Caki2 (cell line): ENCODE data around the gene CDCP1. TPM values are rescaled to one million over a fixed set of nuclear protein-coding genes. Genes with fewer than 3 reads are reported as not detected.
"Not testable (repeated sequence)": the region's sequence is repeated elsewhere in the genome, so short reads cannot be mapped to it uniquely, and the experiment has no call there.

Experiments used
- DNase-seq: peaks from one replicate; pipeline ENCODE4 v3.0.0-alpha.2; 2015; ENCODE audit warnings: low read depth
- in situ Hi-C: cut with HindIII; loops from 2 replicates; pipeline ENCODE4 v1.10.0; 2016; ENCODE audit warnings: low sequenced_read_pairs, low pct_unique_long_range_greater_than_20kb, mixed read lengths
- total RNA-seq: library from RNA; depleted of rRNA; stranded (reverse); fragments of >200 nt; shearing (Covaris generic); gene quantifications from 2 replicates; pipeline ENCODE4 v1.2.3, GENCODE V29; 2014; ENCODE audit warnings: low replicate concordance

Gene CDCP1
- total RNA-seq, 1 experiment from 2014 or later, result 11.4 TPM

GRCh38 chr3:45078910-45079522 lies 67.2 kb downstream of the CDCP1 start:
- DNase-seq, result no peak
- in situ Hi-C loops, result no loop called here

- DNase-seq, in situ Hi-C loops: not testable (repeated sequence)
Measured at GRCh38 chr3:45078256-45078655, 67.9 kb downstream of the CDCP1 start.

GRCh38 chr3:45075821-45076625 lies 70.2 kb downstream of the CDCP1 start:
- in situ Hi-C loops, result no loop called here

GRCh38 chr3:45071075-45071474 lies 75.1 kb downstream of the CDCP1 start:
- DNase-seq, result no peak
- in situ Hi-C loops, result no loop called here

More at GRCh38 chr3:45075821-45076625, 70.2 kb downstream of the CDCP1 start:
- DNase-seq, result no peak

GRCh38 chr3:45067941-45068340 lies 78.2 kb downstream of the CDCP1 start:
- DNase-seq, result no peak
- in situ Hi-C loops, result no loop called here

- in situ Hi-C loops, result no loop called here
- no peak for DNase-seq
Measured at GRCh38 chr3:45067486-45067885, 78.7 kb downstream of the CDCP1 start.

GRCh38 chr3:45066109-45066801 lies 79.9 kb downstream of the CDCP1 start:
- in situ Hi-C loops, result no loop called here
- DNase-seq, result no peak

- DNase-seq, result no peak
- in situ Hi-C loops, result no loop called here
Measured at GRCh38 chr3:45065373-45065720, 80.8 kb downstream of the CDCP1 start.

GRCh38 chr3:45064512-45065372 lies 81.4 kb downstream of the CDCP1 start:
- in situ Hi-C loops, result no loop called here
- DNase-seq, result no peak

GRCh38 chr3:45062697-45063070 lies 83.5 kb downstream of the CDCP1 start:
- no peak for DNase-seq
- in situ Hi-C loops, result no loop called here

GRCh38 chr3:45060165-45060892 lies 85.8 kb downstream of the CDCP1 start:
- in situ Hi-C loops, result no loop called here
- no peak for DNase-seq

- in situ Hi-C loops, result no loop called here
- no peak for DNase-seq
Measured at GRCh38 chr3:45059132-45059531, 87.0 kb downstream of the CDCP1 start.

GRCh38 chr3:45057557-45057956 lies 88.6 kb downstream of the CDCP1 start:
- DNase-seq, result no peak
- in situ Hi-C loops, result no loop called here

GRCh38 chr3:45056608-45057301 lies 89.4 kb downstream of the CDCP1 start:
- in situ Hi-C loops, result no loop called here

GRCh38 chr3:45055411-45056143 lies 90.6 kb downstream of the CDCP1 start:
- in situ Hi-C loops, result no loop called here
- no peak for DNase-seq

More at GRCh38 chr3:45056608-45057301, 89.4 kb downstream of the CDCP1 start:
- DNase-seq, result no peak

GRCh38 chr3:45055032-45055410 lies 91.2 kb downstream of the CDCP1 start:
- no peak for DNase-seq
- in situ Hi-C loops, result no loop called here
